Loucy (cell line): ENCODE measurements around the gene CXXC5.

Experiments
- EZH2phosphoT487 ChIP-seq: fragments of 200-600 bp; IDR thresholded peaks from 2 replicates; pipeline ENCODE4 v1.6.1; 2018; ENCODE audit warnings: antibody characterized with exemption, mild to moderate bottlenecking, moderate library complexity, borderline replicate concordance
- TF ChIP-seq, protein P1 (sequence below): fragments of 200-600 bp; sonication (generic); conservative IDR thresholded peaks from 2 replicates; pipeline ENCODE4 v1.5.1; 2014; ENCODE audit warnings: mild to moderate bottlenecking, antibody characterized with exemption, low read length

- TF ChIP-seq, protein P1, sequence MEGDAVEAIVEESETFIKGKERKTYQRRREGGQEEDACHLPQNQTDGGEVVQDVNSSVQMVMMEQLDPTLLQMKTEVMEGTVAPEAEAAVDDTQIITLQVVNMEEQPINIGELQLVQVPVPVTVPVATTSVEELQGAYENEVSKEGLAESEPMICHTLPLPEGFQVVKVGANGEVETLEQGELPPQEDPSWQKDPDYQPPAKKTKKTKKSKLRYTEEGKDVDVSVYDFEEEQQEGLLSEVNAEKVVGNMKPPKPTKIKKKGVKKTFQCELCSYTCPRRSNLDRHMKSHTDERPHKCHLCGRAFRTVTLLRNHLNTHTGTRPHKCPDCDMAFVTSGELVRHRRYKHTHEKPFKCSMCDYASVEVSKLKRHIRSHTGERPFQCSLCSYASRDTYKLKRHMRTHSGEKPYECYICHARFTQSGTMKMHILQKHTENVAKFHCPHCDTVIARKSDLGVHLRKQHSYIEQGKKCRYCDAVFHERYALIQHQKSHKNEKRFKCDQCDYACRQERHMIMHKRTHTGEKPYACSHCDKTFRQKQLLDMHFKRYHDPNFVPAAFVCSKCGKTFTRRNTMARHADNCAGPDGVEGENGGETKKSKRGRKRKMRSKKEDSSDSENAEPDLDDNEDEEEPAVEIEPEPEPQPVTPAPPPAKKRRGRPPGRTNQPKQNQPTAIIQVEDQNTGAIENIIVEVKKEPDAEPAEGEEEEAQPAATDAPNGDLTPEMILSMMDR: no peak
- no peak for TF ChIP-seq EZH2phosphoT487
Measured at GRCh38 chr5:139686356-139686705, 38.2 kb downstream of the CXXC5 start.
